Measurements from ENCODE around the gene BRD7.

Gene BRD7

DNA sequence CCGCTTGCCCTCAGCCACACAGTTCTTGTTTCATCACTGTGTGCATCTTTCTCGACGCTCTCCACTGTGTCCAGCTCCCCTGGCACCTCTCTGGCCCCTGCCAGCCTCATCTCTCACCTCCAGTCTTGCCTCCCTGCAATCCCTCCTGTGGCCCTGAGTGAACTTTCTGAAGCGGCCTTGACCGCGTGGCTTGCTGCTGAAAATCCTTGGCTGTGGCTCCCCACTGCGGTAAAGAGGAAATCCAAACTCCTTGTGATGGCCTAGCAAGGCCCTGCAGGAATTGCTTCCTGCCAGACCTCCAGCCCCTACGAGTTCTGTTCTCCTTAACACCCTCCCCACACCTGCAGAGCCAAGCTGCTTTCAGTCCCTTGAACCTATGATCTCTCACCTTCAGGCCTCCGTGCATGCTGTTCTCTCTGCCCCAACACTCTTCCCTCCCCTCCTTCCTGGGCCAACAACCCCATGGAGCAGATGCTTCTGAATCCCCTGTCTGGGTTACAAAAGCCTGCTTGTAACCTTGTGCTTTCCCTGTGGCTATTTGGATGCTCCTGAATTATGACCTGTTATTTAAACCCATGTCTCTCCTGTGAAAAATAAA, 33.6 kb upstream of the BRD7 start:
- no peaks in the 10 kb centered on the region for H3K9me3 ChIP-seq (ENCODE audit: insufficient read depth, low read length)
- H3K27me3 ChIP-seq (ENCODE audit: insufficient read depth, insufficient read length) = peaks cover 3% of the 10 kb centered on the region
- no peak overlapping the region for H3K4me3 ChIP-seq (ENCODE audit: insufficient read length, low read depth)
- no peak for DNase-seq (ENCODE audit: low read depth, low spot score)
- TF ChIP-seq YY1 (IDR thresholded peaks at IDR 0.05; ENCODE audit: insufficient read depth, insufficient read length) = no peak
- TF ChIP-seq SUZ12 (IDR thresholded peaks at IDR 0.05; ENCODE audit: extremely low read depth, insufficient read depth, insufficient read length) = no peak
- no peak for TF ChIP-seq ZNF274 (IDR thresholded peaks at IDR 0.05; ENCODE audit: low read depth, low read length)
- H3K36me3 ChIP-seq (ENCODE audit: insufficient read depth, insufficient read length, low read length) = no peaks in the 10 kb centered on the region
- no peaks in the 10 kb centered on the region for H3K4me1 ChIP-seq (ENCODE audit: insufficient read depth, insufficient read length)
- H3K9ac ChIP-seq (ENCODE audit: insufficient read length, low read depth) = no peak overlapping the region

DNA sequence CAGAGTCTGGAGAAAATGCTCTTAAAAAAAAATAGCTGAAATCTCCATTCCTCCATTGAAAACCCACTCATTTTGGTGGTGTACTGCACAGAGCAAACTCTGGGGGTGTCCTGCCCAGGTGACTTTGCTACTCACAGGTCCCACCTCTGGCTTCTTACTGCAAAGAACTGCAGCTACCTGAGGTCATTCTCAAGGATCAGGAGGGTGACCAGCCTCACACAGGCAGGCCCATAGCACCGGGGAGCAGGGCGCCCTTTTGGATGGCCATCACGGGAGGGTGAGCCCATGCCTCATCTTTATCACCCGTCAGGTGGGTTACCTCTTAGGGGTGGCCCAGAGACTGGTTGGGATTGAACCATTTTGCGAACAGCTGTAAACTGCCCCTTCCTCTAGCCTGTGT, 32.6 kb upstream of the BRD7 start:
- no peak for TF ChIP-seq SUZ12 (IDR thresholded peaks at IDR 0.05; ENCODE audit: extremely low read depth, insufficient read depth, insufficient read length)
- TF ChIP-seq YY1 (IDR thresholded peaks at IDR 0.05; ENCODE audit: insufficient read depth, insufficient read length) = no peak
- TF ChIP-seq ZNF274 (IDR thresholded peaks at IDR 0.05; ENCODE audit: low read depth, low read length) = no peak
- H3K4me3 ChIP-seq (ENCODE audit: insufficient read length, low read depth) = no peak overlapping the region
- no peak for DNase-seq (ENCODE audit: low read depth, low spot score)
- peaks cover 3% of the 10 kb centered on the region for H3K27me3 ChIP-seq (ENCODE audit: insufficient read depth, insufficient read length)
- H3K4me1 ChIP-seq (ENCODE audit: insufficient read depth, insufficient read length) = no peaks in the 10 kb centered on the region
- H3K9me3 ChIP-seq (ENCODE audit: insufficient read depth, low read length) = no peaks in the 10 kb centered on the region
- H3K36me3 ChIP-seq (ENCODE audit: insufficient read depth, insufficient read length, low read length) = no peaks in the 10 kb centered on the region
- no peak overlapping the region for H3K9ac ChIP-seq (ENCODE audit: insufficient read length, low read depth)

DNA sequence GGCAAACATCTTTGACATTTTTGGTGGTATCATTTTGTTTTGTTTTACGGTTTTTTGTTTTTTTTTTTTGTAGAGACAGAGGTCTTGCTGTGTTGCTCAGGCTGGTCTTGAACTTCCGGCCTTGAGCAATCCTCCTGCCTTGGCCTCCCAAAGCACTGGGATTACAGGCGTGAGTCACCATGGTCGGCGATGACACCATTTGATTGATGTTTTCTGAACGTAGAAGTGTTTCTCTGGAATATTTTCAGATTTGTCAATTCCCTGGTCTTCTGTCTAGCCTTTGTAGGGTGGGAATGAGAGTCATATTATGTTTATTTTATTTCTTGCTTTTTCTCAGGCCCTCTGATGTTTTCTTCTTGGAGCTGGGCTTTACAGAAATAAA, 32.2 kb upstream of the BRD7 start:
- Histone ChIP-seq H3K36me3 (ENCODE audit: insufficient read depth, insufficient read length, low read length) (no peaks in the 10 kb centered on the region), H3K4me3 (ENCODE audit: insufficient read length, low read depth) (no peak overlapping the region), H3K9me3 (ENCODE audit: insufficient read depth, low read length) (no peaks in the 10 kb centered on the region), H3K9ac (ENCODE audit: insufficient read length, low read depth) (no peak overlapping the region), H3K27me3 (ENCODE audit: insufficient read depth, insufficient read length) (peaks cover 3% of the 10 kb centered on the region), H3K4me1 (ENCODE audit: insufficient read depth, insufficient read length) (no peaks in the 10 kb centered on the region)
- no peak for TF ChIP-seq YY1 (IDR thresholded peaks at IDR 0.05; ENCODE audit: insufficient read depth, insufficient read length)
- DNase-seq (ENCODE audit: low read depth, low spot score) = no peak

DNA sequence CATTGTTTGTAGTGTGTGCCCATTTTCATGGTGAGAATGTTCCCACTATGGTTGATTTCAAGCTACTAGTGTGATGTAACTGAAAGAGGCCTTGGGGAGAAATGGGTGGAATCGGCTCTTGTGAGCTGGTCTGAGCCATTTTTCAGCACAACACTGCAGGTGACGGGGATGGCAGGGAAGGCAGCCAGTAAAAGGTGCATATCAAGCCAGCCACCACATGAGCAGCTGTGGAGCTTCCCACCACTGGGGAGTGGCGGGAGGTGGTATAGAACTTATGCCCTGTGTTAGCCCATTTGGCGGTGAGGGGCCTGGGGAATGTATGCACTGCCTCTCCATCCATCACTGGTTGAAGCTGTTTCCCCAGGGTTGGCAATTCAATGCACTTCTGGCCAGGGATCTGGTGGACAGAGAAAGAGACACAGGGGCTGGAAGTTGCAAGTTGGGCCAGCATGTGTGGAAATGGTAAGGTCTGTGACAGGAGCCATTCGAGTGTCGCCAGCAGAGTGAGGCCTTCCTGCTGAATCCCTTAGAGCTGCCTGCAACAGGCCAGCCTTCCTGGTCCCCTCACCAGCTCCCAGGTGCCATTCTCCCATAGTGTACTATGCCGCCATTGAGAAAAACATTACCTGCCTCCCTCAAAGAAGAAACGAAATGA, 31.7 kb upstream of the BRD7 start:
- TF ChIP-seq SUZ12 (IDR thresholded peaks at IDR 0.05; ENCODE audit: extremely low read depth, insufficient read depth, insufficient read length) (no peak), ZNF274 (IDR thresholded peaks at IDR 0.05; ENCODE audit: low read depth, low read length) (no peak), YY1 (IDR thresholded peaks at IDR 0.05; ENCODE audit: insufficient read depth, insufficient read length) (no peak)
- Histone ChIP-seq H3K36me3 (ENCODE audit: insufficient read depth, insufficient read length, low read length) (no peaks in the 10 kb centered on the region), H3K9me3 (ENCODE audit: insufficient read depth, low read length) (no peaks in the 10 kb centered on the region), H3K9ac (ENCODE audit: insufficient read length, low read depth) (no peak overlapping the region), H3K4me3 (ENCODE audit: insufficient read length, low read depth) (no peak overlapping the region), H3K4me1 (ENCODE audit: insufficient read depth, insufficient read length) (no peaks in the 10 kb centered on the region), H3K27me3 (ENCODE audit: insufficient read depth, insufficient read length) (peaks cover 3% of the 10 kb centered on the region)
- no peak for DNase-seq (ENCODE audit: low read depth, low spot score)

DNA sequence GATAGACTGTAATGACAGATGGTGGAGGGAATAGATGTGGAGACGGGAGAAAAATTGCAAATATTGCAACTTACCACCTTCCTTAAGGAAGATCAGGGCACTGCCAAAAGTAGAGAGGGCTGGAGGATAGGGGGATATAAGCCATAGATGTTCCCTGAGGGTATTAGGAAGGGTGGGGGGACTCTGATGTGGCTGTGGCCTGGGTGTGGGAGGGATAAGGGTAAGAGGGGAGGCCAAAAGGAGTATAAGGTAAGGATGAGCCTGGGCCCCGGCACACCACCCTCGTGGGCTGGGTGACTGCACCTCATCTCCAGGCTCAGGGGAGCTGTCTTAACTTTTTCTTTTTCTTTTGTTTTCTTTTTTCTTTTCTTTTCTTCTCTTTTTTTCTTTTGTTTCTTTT, 30.6 kb upstream of the BRD7 start:
- Histone ChIP-seq H3K9ac (ENCODE audit: insufficient read length, low read depth) (no peak overlapping the region), H3K4me1 (ENCODE audit: insufficient read depth, insufficient read length) (peaks cover 3% of the 10 kb centered on the region), H3K4me3 (ENCODE audit: insufficient read length, low read depth) (no peak overlapping the region), H3K36me3 (ENCODE audit: insufficient read depth, insufficient read length, low read length) (no peaks in the 10 kb centered on the region), H3K27me3 (ENCODE audit: insufficient read depth, insufficient read length) (peaks cover 3% of the 10 kb centered on the region), H3K9me3 (ENCODE audit: insufficient read depth, low read length) (no peaks in the 10 kb centered on the region)
- no peak for TF ChIP-seq SUZ12 (IDR thresholded peaks at IDR 0.05; ENCODE audit: extremely low read depth, insufficient read depth, insufficient read length)
- TF ChIP-seq YY1 (IDR thresholded peaks at IDR 0.05; ENCODE audit: insufficient read depth, insufficient read length) = no peak
- TF ChIP-seq ZNF274 (IDR thresholded peaks at IDR 0.05; ENCODE audit: low read depth, low read length) = no peak
- no peak for DNase-seq (ENCODE audit: low read depth, low spot score)

DNA sequence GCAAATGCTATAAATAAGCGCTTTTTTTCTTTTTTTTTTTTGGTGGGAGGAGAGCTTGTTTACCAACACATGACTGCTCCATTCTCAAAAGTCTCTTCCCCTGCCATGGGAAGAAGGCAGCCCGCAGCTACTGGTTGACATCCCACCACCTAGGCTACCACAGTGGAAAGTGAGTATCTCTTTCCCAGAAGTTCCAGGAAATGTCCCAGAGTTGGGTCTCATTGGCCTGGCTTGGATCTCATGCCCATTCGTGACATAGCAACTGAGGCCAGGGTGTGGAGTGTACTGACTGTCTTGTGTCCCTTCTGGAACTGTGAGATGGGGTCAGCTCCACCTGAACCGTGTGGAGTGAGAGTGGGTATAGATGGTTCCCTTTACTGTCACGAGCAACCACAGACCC, 29.5 kb upstream of the BRD7 start:
- Histone ChIP-seq H3K4me3 (ENCODE audit: insufficient read length, low read depth) (no peak overlapping the region), H3K9ac (ENCODE audit: insufficient read length, low read depth) (no peak overlapping the region), H3K4me1 (ENCODE audit: insufficient read depth, insufficient read length) (peaks cover 3% of the 10 kb centered on the region), H3K9me3 (ENCODE audit: insufficient read depth, low read length) (no peaks in the 10 kb centered on the region), H3K36me3 (ENCODE audit: insufficient read depth, insufficient read length, low read length) (no peaks in the 10 kb centered on the region), H3K27me3 (ENCODE audit: insufficient read depth, insufficient read length) (peaks cover 3% of the 10 kb centered on the region)
- no peak for TF ChIP-seq YY1 (IDR thresholded peaks at IDR 0.05; ENCODE audit: insufficient read depth, insufficient read length)
- no peak for TF ChIP-seq ZNF274 (IDR thresholded peaks at IDR 0.05; ENCODE audit: low read depth, low read length)
- TF ChIP-seq SUZ12 (IDR thresholded peaks at IDR 0.05; ENCODE audit: extremely low read depth, insufficient read depth, insufficient read length) = no peak
- DNase-seq (ENCODE audit: low read depth, low spot score) = no peak

DNA sequence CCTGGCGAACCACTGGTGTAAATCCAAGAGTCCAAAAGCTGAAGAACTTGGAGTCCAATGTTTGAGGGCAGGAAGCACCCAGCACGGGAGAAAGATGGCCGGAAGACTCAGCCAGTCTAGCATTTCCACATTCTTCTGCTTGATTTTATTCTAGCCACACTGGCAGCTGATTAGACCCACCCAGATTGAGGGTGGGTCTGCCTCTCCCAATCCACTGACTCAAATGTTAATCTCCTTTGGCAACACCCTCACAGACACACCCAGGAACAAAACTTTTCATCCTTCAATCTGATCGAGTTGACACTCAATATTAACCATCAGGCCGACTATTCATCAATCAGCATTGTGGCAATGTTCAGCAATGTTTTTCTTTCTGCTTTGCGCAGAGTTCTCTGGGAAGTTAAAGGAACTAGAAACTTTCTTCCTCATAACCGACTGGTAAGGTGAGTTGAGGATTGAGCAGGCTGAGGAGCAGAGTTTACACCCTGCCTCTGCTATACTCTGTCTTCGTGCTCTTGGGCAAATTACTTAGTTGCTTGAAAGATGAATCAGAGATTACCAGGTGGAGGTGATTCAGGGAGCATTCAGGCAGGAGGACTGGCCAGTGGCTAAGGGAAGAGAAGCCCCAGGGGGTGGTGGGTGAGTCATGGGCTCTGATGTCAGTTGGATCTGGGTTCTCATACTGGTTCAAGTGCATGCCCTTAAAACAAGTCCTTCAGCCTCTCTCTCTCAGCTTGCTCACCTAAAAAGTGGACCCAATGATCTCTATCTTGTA, 28.2 kb upstream of the BRD7 start:
- no peak overlapping the region for H3K9ac ChIP-seq (ENCODE audit: insufficient read length, low read depth)
- TF ChIP-seq YY1 (IDR thresholded peaks at IDR 0.05; ENCODE audit: insufficient read depth, insufficient read length) (no peak), SUZ12 (IDR thresholded peaks at IDR 0.05; ENCODE audit: extremely low read depth, insufficient read depth, insufficient read length) (no peak), ZNF274 (IDR thresholded peaks at IDR 0.05; ENCODE audit: low read depth, low read length) (no peak)
- H3K4me1 ChIP-seq (ENCODE audit: insufficient read depth, insufficient read length) = peaks cover 3% of the 10 kb centered on the region
- H3K9me3 ChIP-seq (ENCODE audit: insufficient read depth, low read length) = no peaks in the 10 kb centered on the region
- H3K4me3 ChIP-seq (ENCODE audit: insufficient read length, low read depth) = no peak overlapping the region
- DNase-seq (ENCODE audit: low read depth, low spot score) = no peak
- H3K27me3 ChIP-seq (ENCODE audit: insufficient read depth, insufficient read length) = peaks cover under 1% of the 10 kb centered on the region
- H3K36me3 ChIP-seq (ENCODE audit: insufficient read depth, insufficient read length, low read length) = no peaks in the 10 kb centered on the region

All from NT2/D1 (cell line).